Measurements from ENCODE around the gene RELN.

The RELN gene

GRCh38 chr7:103781409-103781808, 208.0 kb downstream of the RELN start:
- no peak for TF ChIP-seq CTCF (IDR thresholded peaks at IDR 0.05)

GRCh38 chr7:103777440-103777839, 212.0 kb downstream of the RELN start:
- no peak for TF ChIP-seq CTCF (IDR thresholded peaks at IDR 0.05)

- TF ChIP-seq CTCF (IDR thresholded peaks at IDR 0.05) = no peak
Observed at GRCh38 chr7:103773726-103774125, 215.7 kb downstream of the RELN start.

- no peak for TF ChIP-seq CTCF (IDR thresholded peaks at IDR 0.05)
Observed at GRCh38 chr7:103772171-103772773, 217.2 kb downstream of the RELN start.

GRCh38 chr7:103771294-103771693, 218.2 kb downstream of the RELN start:
- TF ChIP-seq CTCF (IDR thresholded peaks at IDR 0.05) = no peak

GRCh38 chr7:103766660-103767059, 222.8 kb downstream of the RELN start:
- no peak for TF ChIP-seq CTCF (IDR thresholded peaks at IDR 0.05)

GRCh38 chr7:103765901-103766300, 223.6 kb downstream of the RELN start:
- no peak for TF ChIP-seq CTCF (IDR thresholded peaks at IDR 0.05)

GRCh38 chr7:103764901-103765300, 224.6 kb downstream of the RELN start:
- no peak for TF ChIP-seq CTCF (IDR thresholded peaks at IDR 0.05)
